SK-N-SH (cell line): ENCODE measurements around the gene TSHZ2. TPM values are rescaled to one million over a fixed set of nuclear protein-coding genes. Genes with fewer than 3 reads are reported as not detected.

Experiments used
- CTCF ChIA-PET: fragments of 300-600, 350-600 bp; formaldehyde crosslinking; extraction: SDS; loops from one replicate; lab custom pipeline; 2021; lab: Yijun Ruan, JAX
- POLR2A ChIA-PET: fragments of 350-600 bp; sonication (Branson Sonifier 250); formaldehyde crosslinking; extraction: SDS; loops from one replicate; lab custom pipeline; 2020; ENCODE audit warnings: antibody characterized with exemption, inconsistent platforms; lab: Yijun Ruan, JAX
- DNase-seq: peaks from one replicate; pipeline ENCODE4 v3.0.0; 2012
- H2AFZ ChIP-seq: fragments of 200-600 bp; sonication (generic); 2 replicates; pipeline ENCODE4 v1.8.1; 2016; ENCODE audit warnings: antibody characterized with exemption, mild to moderate bottlenecking, low read depth
- H3F3A ChIP-seq: fragments of 200-600 bp; sonication (generic); replicated peaks from 2 replicates; pipeline ENCODE3; 2016; ENCODE audit warnings: antibody characterized with exemption, mild to moderate bottlenecking; ENCODE audit not compliant: insufficient read depth
- H3K27ac ChIP-seq, 2 experiments: fragments of 200-500 bp in 1 of 2; fragments of 200-600 bp in 1 of 2; sonication (Bioruptor generic) in 1 of 2; sonication (generic), shearing (Covaris generic) in 1 of 2; 2 replicates each; pipeline versions ENCODE4 v1.5.1 to v1.6.1; 2014 to 2016; ENCODE audit warnings: low read depth in 2 of 2, inconsistent platforms in 1 of 2, low read length in 1 of 2, mild to moderate bottlenecking in 1 of 2, mixed read lengths in 1 of 2
- H3K27me3 ChIP-seq: fragments of 200-600 bp; sonication (generic), shearing (Covaris generic); 2 replicates; pipeline ENCODE4 v1.6.1; 2016; ENCODE audit warnings: mixed run types; ENCODE audit not compliant: insufficient read depth
- H3K36me3 ChIP-seq, 2 experiments: fragments of 200-500 bp in 1 of 2; fragments of 200-600 bp in 1 of 2; sonication (Bioruptor generic) in 1 of 2; sonication (generic) in 1 of 2; replicated peaks in 1 of 2; 2 replicates each; pipeline versions ENCODE3 to v1.5.1; 2014 to 2016; ENCODE audit warnings: low read length in 1 of 2, mild to moderate bottlenecking in 1 of 2; ENCODE audit not compliant: insufficient read depth in 2 of 2, control insufficient read depth in 1 of 2
- H3K4me1 ChIP-seq, 2 experiments: fragments of 200-500 bp in 1 of 2; fragments of 200-600 bp in 1 of 2; sonication (Bioruptor generic) in 1 of 2; sonication (generic), shearing (Covaris generic) in 1 of 2; 2 replicates each; pipeline versions ENCODE4 v1.5.1 to v1.6.1; 2014 to 2016; ENCODE audit warnings: low read depth in 1 of 2, low read length in 1 of 2, mixed run types in 1 of 2; ENCODE audit not compliant: insufficient read depth in 2 of 2, control insufficient read depth in 1 of 2
- H3K4me2 ChIP-seq: fragments of 200-600 bp; sonication (generic), shearing (Covaris generic); 2 replicates; pipeline ENCODE4 v1.6.1; 2017; ENCODE audit warnings: mixed run types
- H3K4me3 ChIP-seq, 2 experiments: fragments of 200-500 bp in 1 of 2; fragments of 200-600 bp in 1 of 2; sonication (Bioruptor generic) in 1 of 2; sonication (generic), shearing (Covaris generic) in 1 of 2; 2 replicates each; pipeline versions ENCODE4 v1.5.1 to v1.8.1; 2014 to 2016; ENCODE audit warnings: low read depth in 2 of 2, inconsistent platforms in 1 of 2, low read length in 1 of 2, mild to moderate bottlenecking in 1 of 2, mixed read lengths in 1 of 2, moderate library complexity in 1 of 2
- H3K79me2 ChIP-seq: fragments of 200-600 bp; sonication (generic); 2 replicates; pipeline ENCODE4 v1.8.1; 2017; ENCODE audit warnings: mild to moderate bottlenecking; ENCODE audit not compliant: insufficient read depth
- H3K9ac ChIP-seq: fragments of 200-600 bp; sonication (generic); 2 replicates; pipeline ENCODE4 v1.6.1; 2017; ENCODE audit warnings: mixed run types
- H3K9me2 ChIP-seq: fragments of 200-600 bp; sonication (generic); 2 replicates; pipeline ENCODE4 v1.6.1; 2017; ENCODE audit warnings: mixed run types
- H3K9me3 ChIP-seq: fragments of 200-600 bp; sonication (generic); 2 replicates; pipeline ENCODE4 v1.6.1; 2017; ENCODE audit warnings: mixed run types, mild to moderate bottlenecking, moderate library complexity
- H4K20me1 ChIP-seq: fragments of 200-600 bp; sonication (generic); 2 replicates; pipeline ENCODE4 v1.6.1; 2017; ENCODE audit warnings: mild to moderate bottlenecking, mixed run types; ENCODE audit not compliant: insufficient read depth
- CHD2 ChIP-seq: fragments of 150-350 bp; IDR thresholded peaks from 2 replicates; pipeline ENCODE4 v1.6.1; 2018; ENCODE audit warnings: low read length; ENCODE audit not compliant: partially characterized antibody
- EP300 ChIP-seq, 2 experiments: IDR thresholded peaks; 2 replicates each; pipeline versions ENCODE4 v1.4.0 to v1.6.1; 2012; ENCODE audit warnings: borderline replicate concordance in 1 of 2, low read depth in 1 of 2, low read length in 1 of 2
- EZH2phosphoT487 ChIP-seq: fragments of 200-600 bp; sonication (generic); IDR thresholded peaks from 2 replicates; pipeline ENCODE4 v1.6.1; 2017; ENCODE audit warnings: low read depth, mixed run types, mild to moderate bottlenecking, antibody characterized with exemption, moderate library complexity, borderline replicate concordance
- FOXM1 ChIP-seq: IDR thresholded peaks from 2 replicates; pipeline ENCODE4 v1.4.0; 2012; ENCODE audit warnings: low read depth, mild to moderate bottlenecking
- GABPA ChIP-seq: IDR thresholded peaks from 2 replicates; pipeline ENCODE4 v1.4.0; 2012; ENCODE audit warnings: low read depth, mild to moderate bottlenecking
- GATA2 ChIP-seq: sonication (generic); formaldehyde crosslinking; IDR thresholded peaks from 2 replicates; pipeline ENCODE4 v1.5.0; 2020; ENCODE audit warnings: mild to moderate bottlenecking, missing genetic modification reagents
- JUND ChIP-seq: IDR thresholded peaks from 2 replicates; pipeline ENCODE4 v1.4.0; 2012
- MAX ChIP-seq: IDR thresholded peaks from 2 replicates; pipeline ENCODE4 v1.4.0; 2012; ENCODE audit warnings: low read depth
- MXI1 ChIP-seq: IDR thresholded peaks from 2 replicates; pipeline ENCODE4 v1.6.1; 2012; ENCODE audit warnings: mild to moderate bottlenecking, low read depth, low read length, improper control_type of control experiment
- PBX3 ChIP-seq: IDR thresholded peaks from 2 replicates; pipeline ENCODE4; 2012
- POLR2AphosphoS5 ChIP-seq: IDR thresholded peaks from 2 replicates; pipeline ENCODE4 v1.6.1; 2012; ENCODE audit warnings: low read depth, low read length
- SMC3 ChIP-seq: IDR thresholded peaks from 2 replicates; pipeline ENCODE4 v1.6.1; 2012; ENCODE audit warnings: low read depth, low read length, improper control_type of control experiment
- TCF12 ChIP-seq: IDR thresholded peaks from 2 replicates; pipeline ENCODE4 v1.4.0; 2012
- ZBTB33 ChIP-seq: IDR thresholded peaks from 2 replicates; pipeline ENCODE4 v1.4.0; 2012; ENCODE audit warnings: low read depth, borderline replicate concordance
- WGBS: methylation state at CpG from one replicate; pipeline ENCODE4 v1.1.6; 2017; ENCODE audit warnings: low lambda C conversion rate; 5-methylcytosine and 5-hydroxymethylcytosine counted together
- polyA plus RNA-seq, 3 experiments: library from polyadenylated mRNA; depleted of rRNA; stranded (reverse); fragments of >200 nt; gene quantifications; 2 replicates each; pipeline ENCODE4 v1.2.3, GENCODE V29; 2012
- TF ChIP-seq, protein P1 (sequence below): IDR thresholded peaks from 2 replicates; pipeline ENCODE4 v1.6.1; 2012; ENCODE audit warnings: mild to moderate bottlenecking, low read depth, low read length, moderate library complexity
- TF ChIP-seq, protein P2 (sequence below): fragments of 200-600 bp; sonication (generic); IDR thresholded peaks from 2 replicates; pipeline ENCODE4 v1.6.1; 2017; ENCODE audit warnings: antibody characterized with exemption, mild to moderate bottlenecking, moderate library complexity

Gene TSHZ2
- polyA plus RNA-seq, 1 of the 3 experiments (the other 2 are of a cell fraction): 0.13 TPM

GRCh38 chr20:53423587-53424146 is 451.5 kb downstream of the TSHZ2 start:
- no peak for TF ChIP-seq MXI1
- TF ChIP-seq ZBTB33: no peak
- no peak for TF ChIP-seq MAX
- TF ChIP-seq, protein P1, sequence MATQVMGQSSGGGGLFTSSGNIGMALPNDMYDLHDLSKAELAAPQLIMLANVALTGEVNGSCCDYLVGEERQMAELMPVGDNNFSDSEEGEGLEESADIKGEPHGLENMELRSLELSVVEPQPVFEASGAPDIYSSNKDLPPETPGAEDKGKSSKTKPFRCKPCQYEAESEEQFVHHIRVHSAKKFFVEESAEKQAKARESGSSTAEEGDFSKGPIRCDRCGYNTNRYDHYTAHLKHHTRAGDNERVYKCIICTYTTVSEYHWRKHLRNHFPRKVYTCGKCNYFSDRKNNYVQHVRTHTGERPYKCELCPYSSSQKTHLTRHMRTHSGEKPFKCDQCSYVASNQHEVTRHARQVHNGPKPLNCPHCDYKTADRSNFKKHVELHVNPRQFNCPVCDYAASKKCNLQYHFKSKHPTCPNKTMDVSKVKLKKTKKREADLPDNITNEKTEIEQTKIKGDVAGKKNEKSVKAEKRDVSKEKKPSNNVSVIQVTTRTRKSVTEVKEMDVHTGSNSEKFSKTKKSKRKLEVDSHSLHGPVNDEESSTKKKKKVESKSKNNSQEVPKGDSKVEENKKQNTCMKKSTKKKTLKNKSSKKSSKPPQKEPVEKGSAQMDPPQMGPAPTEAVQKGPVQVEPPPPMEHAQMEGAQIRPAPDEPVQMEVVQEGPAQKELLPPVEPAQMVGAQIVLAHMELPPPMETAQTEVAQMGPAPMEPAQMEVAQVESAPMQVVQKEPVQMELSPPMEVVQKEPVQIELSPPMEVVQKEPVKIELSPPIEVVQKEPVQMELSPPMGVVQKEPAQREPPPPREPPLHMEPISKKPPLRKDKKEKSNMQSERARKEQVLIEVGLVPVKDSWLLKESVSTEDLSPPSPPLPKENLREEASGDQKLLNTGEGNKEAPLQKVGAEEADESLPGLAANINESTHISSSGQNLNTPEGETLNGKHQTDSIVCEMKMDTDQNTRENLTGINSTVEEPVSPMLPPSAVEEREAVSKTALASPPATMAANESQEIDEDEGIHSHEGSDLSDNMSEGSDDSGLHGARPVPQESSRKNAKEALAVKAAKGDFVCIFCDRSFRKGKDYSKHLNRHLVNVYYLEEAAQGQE: no peak
- TF ChIP-seq PBX3: no peak
- TF ChIP-seq EZH2phosphoT487: no peak
- no peak for TF ChIP-seq SMC3
- TF ChIP-seq GABPA: no peak
- TF ChIP-seq CHD2: no peak
- TF ChIP-seq, protein P2, sequence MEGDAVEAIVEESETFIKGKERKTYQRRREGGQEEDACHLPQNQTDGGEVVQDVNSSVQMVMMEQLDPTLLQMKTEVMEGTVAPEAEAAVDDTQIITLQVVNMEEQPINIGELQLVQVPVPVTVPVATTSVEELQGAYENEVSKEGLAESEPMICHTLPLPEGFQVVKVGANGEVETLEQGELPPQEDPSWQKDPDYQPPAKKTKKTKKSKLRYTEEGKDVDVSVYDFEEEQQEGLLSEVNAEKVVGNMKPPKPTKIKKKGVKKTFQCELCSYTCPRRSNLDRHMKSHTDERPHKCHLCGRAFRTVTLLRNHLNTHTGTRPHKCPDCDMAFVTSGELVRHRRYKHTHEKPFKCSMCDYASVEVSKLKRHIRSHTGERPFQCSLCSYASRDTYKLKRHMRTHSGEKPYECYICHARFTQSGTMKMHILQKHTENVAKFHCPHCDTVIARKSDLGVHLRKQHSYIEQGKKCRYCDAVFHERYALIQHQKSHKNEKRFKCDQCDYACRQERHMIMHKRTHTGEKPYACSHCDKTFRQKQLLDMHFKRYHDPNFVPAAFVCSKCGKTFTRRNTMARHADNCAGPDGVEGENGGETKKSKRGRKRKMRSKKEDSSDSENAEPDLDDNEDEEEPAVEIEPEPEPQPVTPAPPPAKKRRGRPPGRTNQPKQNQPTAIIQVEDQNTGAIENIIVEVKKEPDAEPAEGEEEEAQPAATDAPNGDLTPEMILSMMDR: no peak
- no peak for TF ChIP-seq JUND
- TF ChIP-seq POLR2AphosphoS5: no peak
- TF ChIP-seq GATA2 (CRISPR knock-in tag): no peak
- TF ChIP-seq TCF12: no peak
- TF ChIP-seq EP300 (IDR thresholded peaks at IDR 0.05; ENCODE audit: borderline replicate concordance in 1 of 2, low read depth in 1 of 2, low read length in 1 of 2): no peak
- TF ChIP-seq FOXM1: no peak
- Histone ChIP-seq H3K9me2 (no peaks in the 10 kb centered on the region), H3K9me3 (no peaks in the 10 kb centered on the region), H3K4me1 (no peaks in the 10 kb centered on the region), H3K27me3 (no peaks in the 10 kb centered on the region), H3K9ac (no peak overlapping the region), H3K27ac (no peak overlapping the region), H4K20me1 (no peaks in the 10 kb centered on the region), H3F3A (no peaks in the 10 kb centered on the region), H3K4me3 (no peak overlapping the region), H2AFZ (no peak overlapping the region), H3K4me2 (no peak overlapping the region), H3K36me3 (no peaks in the 10 kb centered on the region), H3K79me2 (no peaks in the 10 kb centered on the region)
- DNase-seq: no peak
- ChIA-PET POLR2A (no interaction called here), CTCF (no interaction called here)
- WGBS: 47% methylated on average over 4 of the region's 12 CpGs
